Activated CD4-positive, alpha-beta T cell treated with anti-CD3 and anti-CD28 coated beads, Interleukin-2, amount 50 U/mL, for 4 hours (primary cell): Measurements from ENCODE around the gene C5orf34.
"Not testable (repeated sequence)": the region's sequence is repeated elsewhere in the genome, so short reads cannot be mapped to it uniquely, and the experiment has no call there.

ENCODE experiments used
- DNase-seq, 2 experiments: peaks; one replicate each; pipeline ENCODE4 v3.0.0-alpha.2; 2020

C5orf34 gene, protein sequence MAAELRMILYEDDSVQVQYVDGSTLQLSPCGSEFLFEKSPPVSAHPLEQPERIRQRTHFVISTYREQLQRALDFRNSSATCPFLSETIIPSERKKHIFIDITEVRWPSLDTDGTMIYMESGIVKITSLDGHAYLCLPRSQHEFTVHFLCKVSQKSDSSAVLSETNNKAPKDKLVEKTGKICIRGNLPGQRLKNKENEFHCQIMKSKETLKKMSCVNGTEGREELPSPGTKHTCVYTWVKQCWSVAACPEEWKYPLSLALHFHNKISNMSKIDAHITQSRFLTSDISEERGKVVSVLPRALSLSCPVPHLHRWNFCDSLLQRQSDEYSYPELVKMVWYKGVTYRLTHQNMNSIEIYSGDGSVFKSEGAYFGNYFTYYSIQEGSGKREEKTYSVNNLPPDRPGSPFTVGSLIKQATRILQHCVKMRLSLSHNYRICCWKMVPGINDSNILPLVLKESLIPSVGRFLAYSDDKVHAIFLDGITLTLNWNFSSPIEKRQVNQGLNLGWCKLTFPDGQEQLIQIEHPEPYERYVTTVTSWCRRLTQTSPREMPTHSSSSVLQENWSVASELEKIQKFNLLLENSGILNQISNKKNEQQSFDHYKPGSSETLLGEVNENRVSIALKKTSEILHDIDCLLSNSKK

DNA sequence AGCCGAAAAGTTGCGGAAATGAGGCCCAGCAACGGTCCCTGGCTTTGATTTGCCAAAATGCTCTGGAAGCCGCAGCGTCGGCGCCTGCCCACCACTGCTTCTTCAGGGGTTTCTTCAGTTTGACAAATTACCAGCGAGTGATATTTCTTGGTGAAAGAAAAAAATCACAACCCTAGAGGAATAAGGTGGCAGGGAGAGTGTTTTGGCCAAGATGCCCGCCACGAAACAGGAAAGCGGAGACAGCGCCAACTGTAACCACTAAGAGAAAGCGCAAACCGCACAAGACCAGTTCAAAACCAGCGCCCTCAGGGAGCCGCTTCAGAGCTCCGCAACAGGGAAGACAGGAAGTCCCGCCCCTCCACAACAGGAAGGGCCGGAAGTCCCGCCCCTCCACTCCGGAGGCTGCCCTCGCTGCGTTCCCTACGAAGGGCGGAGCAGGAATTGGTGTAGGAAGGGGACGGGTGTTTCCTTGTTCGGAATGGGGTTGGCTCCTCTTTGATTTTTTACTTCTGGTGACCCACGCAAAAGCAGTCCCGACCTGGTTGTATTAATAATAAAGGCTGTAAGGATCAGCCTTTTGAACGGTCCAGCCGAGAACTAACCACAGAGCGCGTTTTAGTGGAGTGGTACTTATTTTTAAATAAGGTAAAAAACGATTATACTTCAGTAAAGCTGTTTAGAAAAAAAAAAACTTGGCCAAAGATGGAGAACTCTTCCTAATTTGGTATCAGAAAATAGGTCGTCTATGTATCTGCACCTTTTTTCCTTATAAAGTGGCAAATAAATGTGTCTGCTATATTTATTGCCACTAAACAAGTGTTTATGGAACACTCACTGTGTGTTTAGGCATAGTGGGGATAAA, at the start of gene C5orf34:
Gene C5orf34, minus strand, starts transcription at position 333 of the 862 bp plus-strand sequence. CDS start 5,809 bp downstream, outside the sequence.
- DNase-seq: peak; percentile 92 to 95

DNA sequence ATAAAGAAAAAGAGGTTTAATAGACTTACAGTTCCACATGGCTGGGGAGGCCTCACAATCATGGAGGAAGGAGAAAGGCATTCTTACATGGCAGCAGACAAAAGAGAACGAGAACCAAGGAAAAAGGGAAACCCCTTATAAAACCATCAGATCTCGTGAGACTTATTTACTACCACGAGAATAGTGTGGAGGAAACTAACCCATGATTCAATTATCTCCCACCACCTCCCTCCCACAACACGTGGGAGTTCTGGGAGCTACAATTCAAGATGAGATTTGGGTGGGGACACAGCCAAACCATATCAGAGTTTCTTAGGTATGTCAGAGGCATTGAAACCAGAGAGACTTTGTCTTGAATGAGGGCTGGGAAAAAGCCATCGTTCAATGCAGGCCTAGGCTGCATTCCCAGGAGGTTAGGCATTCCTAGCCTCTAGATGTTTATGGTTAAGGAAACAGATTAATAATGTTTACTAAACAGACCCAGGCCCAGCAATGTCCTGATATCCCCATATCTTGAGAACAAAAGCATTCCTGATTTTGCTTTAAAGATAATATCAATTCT, 49.4 kb upstream of the C5orf34 start:
- no peak for DNase-seq

DNA sequence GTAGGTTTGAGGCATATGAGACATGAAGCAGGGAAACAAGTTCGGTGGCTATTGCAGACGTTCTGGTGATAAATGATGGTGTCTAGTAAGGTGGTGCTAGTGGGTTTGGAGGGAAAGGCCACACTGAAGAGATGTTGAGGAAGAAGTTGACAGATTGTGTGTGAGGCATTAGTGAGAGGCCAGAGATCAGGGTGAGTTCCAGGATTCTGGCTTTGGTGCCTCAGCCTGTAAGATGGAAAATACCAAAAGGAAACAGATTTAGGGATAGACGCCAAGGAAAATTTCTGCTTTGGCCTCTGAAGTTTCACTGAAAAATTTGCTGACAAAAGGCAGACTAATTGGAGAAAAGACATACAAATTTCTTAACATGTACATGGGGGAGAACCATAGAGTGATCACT, 48.4 kb upstream of the C5orf34 start:
- DNase-seq: no peak

DNA sequence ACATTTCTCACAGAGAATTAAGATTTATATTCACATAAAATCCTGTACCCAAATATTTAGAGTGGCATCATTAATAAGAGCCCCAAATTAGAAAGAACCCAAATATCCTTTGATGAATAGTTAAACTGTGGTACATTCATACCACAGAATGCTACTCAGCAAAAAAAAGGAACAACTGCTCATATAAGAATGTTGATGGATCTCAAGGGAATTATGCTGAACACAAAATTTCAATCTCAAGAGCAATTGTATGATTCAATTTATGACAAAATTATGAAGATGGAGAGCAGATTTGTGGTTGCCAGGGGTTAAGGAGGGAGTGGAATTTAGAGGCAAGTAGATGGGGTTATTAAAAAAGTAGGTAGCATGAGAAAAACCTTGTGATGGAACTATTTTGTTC, 46.4 kb upstream of the C5orf34 start:
- no peak for DNase-seq

DNA sequence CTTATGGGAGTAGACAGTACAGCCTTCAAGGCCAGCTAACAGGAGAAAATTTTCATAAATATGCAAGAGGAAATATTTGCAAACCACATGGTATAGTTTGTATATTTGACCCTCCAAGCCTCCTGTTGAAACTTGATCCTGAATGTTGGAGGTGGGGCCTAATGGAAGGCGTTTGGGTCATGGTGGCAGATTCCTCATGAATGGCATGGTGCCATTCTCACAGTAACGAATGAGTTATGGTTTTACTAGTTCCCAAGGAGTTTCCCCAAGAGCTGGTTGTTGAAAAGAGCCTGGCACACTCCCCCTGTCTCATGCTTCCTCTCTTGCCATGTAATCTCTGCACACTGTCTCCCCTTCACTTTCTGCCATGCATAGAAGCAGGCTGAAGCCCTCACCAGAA, 45.2 kb upstream of the C5orf34 start:
- no peak for DNase-seq

DNA sequence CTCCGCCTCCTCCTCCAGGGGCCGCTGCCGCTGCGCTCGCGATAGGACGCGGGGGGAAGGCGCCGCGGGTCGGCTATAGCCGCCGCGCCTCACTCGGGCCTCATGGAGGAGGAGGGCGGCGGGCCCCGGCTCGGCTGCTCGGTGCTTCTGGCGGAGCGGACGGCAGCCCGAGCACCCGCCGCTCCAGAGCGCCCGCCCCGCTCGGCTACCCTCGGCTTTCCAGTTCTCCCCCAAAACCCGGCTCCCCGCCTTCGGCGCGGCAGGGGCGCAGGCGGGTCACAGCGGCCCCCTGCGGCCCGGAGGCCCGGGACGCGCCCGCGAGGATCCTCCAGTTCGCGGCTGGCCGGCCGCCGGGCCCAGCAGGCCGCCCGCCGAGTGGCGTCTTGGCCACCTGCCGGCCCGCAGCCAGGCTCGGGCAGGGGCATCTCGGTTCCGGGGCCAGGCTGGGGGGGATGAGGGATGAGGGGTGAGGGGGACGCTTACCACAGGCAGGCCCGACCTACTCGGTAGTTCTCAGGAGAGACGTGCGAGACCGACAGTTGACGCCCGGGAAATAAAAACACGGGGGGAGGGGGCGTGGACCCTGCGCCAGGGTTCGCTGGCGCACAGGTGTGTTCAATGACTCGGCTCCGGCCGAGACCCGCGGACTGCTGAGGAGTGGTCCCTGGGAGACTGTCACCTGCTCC, 42.1 kb upstream of the C5orf34 start, which contains the start of gene PAIP1:
Gene PAIP1, minus strand, starts transcription at position 221 of the 686 bp plus-strand sequence. CDS start 231 bp downstream, outside the sequence.
- peak; percentile 69 to 72 for DNase-seq

DNA sequence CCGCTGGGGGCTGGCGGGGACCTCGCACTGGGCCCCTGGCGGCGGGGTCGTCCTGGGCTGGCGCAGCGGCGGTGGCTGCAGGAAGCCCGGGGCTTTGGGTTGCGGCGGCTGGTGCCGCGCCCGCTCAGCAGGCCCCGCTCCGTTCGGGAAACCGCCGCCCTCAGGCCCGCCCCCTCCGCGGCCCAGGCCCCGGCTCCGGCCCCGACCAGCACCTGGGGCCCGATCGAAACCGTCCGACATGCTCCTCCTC, 41.6 kb upstream of the C5orf34 start:
- not testable (repeated sequence) for DNase-seq

DNA sequence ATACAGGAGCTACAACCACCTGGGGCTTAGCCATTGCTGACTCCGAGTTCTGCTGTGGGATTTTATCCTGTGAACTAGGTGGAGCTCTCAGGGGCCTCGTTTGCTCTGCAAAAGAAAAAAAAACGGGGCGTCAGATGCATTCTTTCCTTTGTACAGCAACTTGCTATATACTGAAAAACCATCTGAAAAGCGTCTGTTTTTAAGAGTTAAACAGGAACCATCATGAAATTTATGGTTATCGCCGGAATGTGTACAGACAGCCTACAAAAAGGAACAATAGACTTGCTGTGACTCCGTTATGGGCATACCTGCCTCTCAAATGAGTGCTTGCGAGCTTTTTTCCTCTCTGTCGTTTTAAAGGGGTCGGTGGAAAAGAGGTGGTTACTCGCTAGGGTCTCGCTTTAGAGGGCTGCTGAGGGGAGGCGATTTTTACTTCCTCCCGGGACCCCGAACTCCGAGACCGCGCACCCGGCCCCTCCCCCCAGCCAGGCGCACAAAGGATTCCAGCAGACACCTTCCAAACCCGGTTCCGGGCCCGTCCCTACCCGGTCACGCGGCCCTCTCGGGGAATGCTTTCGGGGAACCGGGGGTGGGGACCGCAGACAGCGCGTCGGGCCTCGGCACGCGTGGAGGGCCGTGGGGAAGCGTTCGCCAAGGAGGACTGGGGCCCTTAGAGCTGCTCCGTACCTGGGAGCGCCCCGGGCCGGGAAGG, 41.1 kb upstream of the C5orf34 start:
- DNase-seq: peak; percentile 40 to 41

DNA sequence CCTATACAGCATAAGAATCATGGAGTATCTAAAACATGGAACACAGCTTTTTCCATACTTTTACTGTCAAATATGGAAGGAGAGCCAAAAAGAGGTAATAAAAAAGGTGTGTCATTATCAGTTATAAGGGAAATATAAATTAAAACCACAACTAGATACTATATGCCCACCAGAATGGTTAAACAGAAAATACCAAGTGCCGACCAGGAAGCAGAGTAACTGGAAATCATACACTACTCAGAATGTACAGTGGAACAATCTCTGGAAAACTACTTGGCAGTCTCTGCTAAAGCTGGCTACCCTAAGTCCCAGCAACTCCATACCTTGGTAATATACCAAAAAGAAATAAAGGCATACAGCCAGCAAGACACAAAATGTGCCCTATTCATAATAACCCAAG, 39.5 kb upstream of the C5orf34 start:
- DNase-seq: no peak

DNA sequence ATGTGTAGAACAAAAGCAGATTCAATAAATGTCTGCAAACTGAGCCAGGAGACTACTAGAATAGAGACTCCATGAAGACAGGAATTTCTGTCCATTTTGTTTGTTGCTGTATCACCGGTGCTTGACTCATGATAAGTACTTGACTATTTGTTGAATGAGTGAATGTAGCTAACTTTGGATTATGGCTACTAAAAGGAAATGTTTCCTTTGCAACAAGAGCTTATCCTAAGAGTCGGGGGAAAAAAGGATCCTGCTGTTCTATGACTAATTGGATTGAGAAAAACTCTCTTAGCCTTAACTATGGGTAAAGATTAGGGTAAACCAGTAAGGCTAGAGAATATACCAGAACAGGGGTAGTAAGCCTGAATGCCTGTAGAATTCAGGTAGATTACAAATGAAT, 38.4 kb upstream of the C5orf34 start:
- DNase-seq: no peak

DNA sequence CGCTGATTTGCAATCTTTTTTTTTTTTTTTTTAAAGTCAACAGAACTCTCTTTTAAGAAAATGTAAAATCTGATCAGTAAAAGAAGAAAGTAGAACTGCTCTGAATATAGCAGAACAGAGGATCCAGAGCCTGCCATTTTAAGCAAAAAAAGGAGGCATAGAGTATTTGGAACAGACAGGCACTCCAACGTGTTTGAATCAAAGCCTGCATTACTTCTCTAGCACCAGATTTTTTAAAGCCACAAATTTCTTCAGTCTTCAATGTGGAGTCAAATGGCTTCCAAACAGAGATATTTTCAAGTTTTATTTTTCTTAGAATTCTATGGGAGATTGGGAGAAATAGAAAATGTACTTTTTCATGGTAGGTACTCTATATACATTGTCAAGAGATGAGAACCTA, 36.8 kb upstream of the C5orf34 start:
- no peak for DNase-seq

DNA sequence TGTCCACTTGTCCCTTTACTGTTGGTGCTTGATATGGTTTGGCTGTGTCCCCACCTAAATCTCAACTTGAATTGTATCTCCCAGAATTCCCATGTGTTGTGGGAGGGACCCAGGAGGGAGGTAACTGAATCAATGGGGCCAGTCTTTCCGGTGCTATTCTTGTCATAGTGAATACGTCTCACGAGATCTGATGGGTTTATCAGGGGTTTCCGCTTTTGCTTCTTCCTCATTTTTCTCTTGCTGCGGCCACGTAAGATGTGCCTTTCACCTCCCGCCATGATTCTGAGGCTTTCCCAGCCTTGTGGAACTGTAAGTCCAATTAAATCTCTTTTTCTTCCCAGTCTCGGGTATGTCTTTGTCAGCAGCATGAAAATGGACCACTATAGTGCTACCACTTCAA, 34.3 kb upstream of the C5orf34 start:
- DNase-seq: not testable (repeated sequence)

DNA sequence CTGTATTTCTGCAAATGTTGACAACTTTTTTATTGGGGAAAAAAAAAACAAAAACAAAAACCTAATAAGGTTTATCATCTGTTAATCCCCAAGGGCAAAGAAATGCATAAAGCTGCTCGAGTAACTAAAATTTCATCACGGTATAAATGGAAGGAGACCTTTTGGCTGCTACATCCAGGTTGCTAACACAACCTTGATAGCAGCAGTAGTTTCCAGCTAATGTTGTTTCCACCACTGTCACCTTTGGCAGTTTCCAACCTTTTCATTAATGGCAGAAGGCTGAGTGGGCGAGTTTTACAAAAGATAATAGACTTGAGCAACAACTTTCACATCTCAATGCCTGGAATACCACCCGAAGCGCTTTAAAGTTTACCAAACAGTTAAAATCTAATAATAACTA, 33.4 kb upstream of the C5orf34 start:
- no peak for DNase-seq

DNA sequence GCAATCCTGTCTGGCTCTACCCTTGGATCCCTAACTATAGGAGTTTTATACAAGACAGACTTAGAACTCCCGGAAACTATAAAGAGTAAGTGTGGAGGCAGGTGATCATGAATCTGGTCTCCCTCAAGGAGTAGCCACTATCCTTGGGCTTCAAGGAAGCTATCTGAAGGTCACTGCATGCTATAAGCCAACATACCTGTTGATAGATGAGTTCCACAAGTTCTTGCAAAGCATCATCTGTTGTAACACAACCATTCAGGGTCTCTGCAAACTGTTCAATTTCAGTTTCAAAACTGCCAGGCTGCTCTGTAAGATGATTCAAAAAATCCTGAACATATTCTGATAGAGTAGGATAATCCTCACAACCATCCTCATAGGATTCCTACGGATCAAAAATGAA, 32.6 kb upstream of the C5orf34 start:
- no peak for DNase-seq

DNA sequence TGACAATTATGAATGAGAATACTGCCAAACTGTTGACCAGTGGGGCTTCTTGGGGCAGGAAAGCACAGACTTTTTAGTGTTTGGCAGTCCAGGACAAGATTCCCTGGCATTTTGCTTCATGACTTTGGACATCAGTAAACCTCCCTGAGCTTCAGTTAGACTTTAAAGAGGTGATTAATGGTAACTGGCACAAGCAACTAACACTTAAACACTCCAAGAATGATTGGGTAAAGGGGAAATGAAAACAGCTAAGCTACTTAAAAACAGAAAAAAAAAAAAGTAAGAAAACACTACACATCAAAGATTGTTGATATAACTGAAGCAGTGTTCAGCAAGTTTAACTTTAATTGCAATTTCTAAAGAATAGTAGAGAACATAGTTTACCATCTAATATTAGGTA, 28.5 kb upstream of the C5orf34 start:
- no peak for DNase-seq

DNA sequence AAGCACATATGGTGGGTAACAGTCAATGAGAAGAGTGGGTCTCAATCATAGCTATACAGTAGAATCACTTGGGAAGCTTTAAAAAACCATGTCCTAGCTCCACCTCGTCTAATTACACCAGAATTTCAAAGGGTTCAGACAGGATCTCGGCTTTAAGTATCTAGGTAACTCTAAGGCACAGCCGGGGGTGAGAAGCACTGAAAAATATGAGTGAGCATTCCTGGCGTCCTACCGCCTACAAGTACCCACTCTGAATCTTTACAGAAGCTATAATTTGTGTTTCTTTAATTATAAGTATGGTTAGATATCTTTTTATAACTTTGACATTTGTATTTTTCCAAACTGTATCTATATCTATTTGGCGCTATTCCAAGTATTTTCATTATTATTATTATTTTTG, 25.8 kb upstream of the C5orf34 start:
- no peak for DNase-seq

DNA sequence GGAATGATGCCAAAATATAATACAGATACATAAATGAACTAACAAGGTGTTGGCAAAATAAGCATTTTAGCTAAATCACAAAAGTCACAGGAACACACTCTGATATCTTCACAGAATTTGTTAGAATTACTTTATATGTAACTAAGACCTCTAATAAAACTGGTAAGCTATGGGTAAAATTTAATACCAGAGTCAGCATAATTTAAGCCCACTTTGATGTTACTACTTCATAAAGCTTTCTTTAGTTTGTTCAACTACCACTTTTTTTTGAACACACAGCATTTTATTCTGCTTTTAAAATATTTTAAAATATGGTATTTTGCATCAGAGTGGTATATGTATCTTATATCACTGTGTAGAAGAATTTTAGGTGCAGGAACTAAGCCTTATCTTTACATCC, 22.0 kb upstream of the C5orf34 start:
- no peak for DNase-seq

DNA sequence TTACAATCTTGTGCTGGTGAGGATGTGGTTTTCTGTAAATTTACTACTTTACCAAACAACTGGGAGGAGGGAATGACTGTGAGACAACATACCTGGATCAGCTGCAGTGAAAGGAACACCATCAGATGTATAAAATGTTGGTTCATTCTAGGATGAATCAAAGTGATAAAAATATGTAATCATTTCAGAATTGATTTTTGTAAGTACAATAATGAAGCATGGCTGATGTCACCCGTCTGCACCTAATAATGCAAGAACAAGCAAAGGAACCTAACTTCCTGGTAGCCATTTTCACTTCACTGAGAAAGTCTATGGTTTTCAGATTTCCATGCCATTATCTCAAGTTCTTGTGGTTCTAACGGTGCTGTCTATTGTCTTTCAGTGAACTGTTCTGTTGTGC, 18.7 kb upstream of the C5orf34 start:
- no peak for DNase-seq

DNA sequence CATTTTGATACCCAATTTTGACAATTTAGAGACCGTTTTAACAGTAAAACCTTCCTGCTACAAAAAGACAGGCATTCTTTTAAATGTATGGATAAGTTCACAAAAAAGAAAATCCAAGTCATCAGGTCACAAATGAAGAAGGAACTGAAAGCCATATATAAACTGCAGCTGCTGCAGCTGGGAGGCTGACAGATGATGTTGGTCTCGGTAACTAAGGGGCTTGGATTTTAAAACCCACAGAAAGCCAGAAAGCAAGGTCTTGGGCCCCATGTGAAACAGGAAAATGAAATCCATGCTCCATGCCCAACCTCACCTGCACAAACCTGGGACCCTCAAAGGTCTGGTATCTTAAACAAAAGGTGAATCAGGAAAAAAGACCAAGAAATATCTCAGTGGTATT, 15.7 kb upstream of the C5orf34 start:
- no peak for DNase-seq

DNA sequence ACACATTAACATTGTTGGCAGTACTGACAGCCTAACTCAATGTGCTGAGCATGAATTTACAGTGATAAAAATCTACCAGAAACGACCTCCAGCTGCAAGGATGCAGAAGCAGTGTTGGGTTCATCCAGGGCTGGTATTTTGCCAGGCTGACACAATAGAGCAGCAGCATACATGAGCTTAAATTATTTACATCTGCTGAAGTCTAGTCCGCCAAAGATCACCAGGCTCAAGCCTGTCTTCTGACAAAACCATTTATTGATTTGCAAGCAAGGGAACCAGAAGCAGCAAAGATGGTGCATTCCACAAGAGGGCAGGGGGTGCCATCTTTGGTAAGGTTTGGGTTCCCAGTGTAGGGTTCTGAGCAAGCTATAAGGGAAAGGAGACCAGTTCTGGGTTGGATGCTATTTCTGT, 8.7 kb upstream of the C5orf34 start:
- no peak for DNase-seq

DNA sequence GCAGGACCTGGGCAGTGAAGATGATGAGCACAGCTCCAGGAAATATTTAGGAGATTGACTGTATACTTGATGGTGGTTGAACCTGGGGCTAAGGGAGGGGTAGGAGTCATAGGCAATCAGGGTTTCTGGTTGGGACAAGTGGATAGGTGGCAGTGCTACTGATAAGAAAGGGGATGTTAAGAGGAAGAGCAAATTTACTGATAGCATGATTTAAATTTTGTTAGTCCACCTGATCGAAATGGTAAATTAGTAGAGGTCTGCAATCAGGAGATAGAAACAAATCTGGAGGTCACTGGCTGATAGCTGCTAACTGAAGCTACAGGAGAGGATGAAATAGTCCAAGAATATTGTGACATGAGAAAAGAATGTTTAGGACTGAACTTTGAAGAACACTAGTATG, 5.7 kb upstream of the C5orf34 start:
- no peak for DNase-seq

DNA sequence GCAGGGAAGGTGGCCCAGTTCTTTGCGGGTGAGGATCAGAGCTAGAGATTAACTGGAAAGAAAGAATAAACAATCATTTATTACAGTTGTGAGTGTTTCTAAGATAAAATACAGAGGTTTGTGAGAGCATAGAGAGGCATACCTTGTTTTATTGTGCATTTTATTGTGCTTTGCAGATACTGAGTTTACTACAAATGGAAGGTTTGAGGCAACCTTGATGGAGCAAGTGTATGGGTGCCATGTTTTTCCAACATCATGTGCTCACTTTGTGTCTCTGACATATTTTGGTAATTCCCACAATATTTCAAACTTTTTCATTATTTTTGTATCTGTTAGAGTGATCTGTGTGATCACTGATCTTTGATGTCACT, 715 bp upstream of the C5orf34 start:
- no peak for DNase-seq
